Kidney epithelial cell (primary cell): ENCODE measurements around the gene SIAH3. TPM values are rescaled to one million over a fixed set of nuclear protein-coding genes. Genes with fewer than 3 reads are reported as not detected.

ENCODE experiments used
- DNase-seq: peaks from one replicate; pipeline ENCODE4 v3.0.0-alpha.2; 2010; ENCODE audit warnings: low read depth
- H3K27me3 ChIP-seq: 2 replicates; pipeline ENCODE4 v1.6.0; 2011; ENCODE audit warnings: low read length; ENCODE audit not compliant: control insufficient read depth, insufficient read depth
- H3K36me3 ChIP-seq: 2 replicates; pipeline ENCODE4 v1.5.1; 2011; ENCODE audit warnings: low read length; ENCODE audit not compliant: control insufficient read depth, insufficient read depth
- H3K4me3 ChIP-seq: 2 replicates; pipeline ENCODE4 v1.5.1; 2011; ENCODE audit warnings: low read depth, mild to moderate bottlenecking, control low read depth, low read length
- total RNA-seq: library from RNA; depleted of rRNA; stranded (reverse); fragments of >200 nt; gene quantifications from 2 replicates; pipeline ENCODE4 v1.2.3, GENCODE V29; 2015
- TF ChIP-seq, protein P1 (sequence below): IDR thresholded peaks from 2 replicates; pipeline ENCODE4 v1.5.1; 2011; ENCODE audit warnings: mild to moderate bottlenecking, moderate library complexity, low read length, control low read depth, inconsistent platforms; ENCODE audit not compliant: insufficient read depth, poor library complexity, severe bottlenecking

The SIAH3 gene
- total RNA-seq, 1 donor from 2014 or later, result 0.13 TPM

DNA sequence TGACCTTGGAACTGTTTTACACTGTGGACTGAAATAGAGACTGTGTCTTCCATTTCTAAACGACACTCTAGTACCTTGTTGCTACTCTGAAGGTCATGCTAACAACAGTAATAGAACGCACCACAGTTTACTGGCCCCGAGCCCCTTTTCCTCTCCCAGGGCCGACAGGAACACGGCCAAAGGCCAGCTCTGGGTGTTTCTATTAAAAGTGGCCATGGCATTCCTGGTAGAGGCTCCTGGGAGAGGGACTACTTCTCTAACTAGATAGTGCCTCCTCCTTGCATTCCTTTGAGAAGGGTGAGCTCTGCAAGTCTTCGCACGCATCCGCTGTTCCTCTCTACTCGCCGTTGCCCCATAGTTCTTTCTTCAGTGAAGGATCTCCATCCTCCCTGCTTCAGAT lies 18.7 kb upstream of the SIAH3 start:
- Histone ChIP-seq H3K27me3 (no peaks in the 10 kb centered on the region), H3K36me3 (no peaks in the 10 kb centered on the region), H3K4me3 (no peak overlapping the region)
- DNase-seq, result no peak
- TF ChIP-seq, protein P1, sequence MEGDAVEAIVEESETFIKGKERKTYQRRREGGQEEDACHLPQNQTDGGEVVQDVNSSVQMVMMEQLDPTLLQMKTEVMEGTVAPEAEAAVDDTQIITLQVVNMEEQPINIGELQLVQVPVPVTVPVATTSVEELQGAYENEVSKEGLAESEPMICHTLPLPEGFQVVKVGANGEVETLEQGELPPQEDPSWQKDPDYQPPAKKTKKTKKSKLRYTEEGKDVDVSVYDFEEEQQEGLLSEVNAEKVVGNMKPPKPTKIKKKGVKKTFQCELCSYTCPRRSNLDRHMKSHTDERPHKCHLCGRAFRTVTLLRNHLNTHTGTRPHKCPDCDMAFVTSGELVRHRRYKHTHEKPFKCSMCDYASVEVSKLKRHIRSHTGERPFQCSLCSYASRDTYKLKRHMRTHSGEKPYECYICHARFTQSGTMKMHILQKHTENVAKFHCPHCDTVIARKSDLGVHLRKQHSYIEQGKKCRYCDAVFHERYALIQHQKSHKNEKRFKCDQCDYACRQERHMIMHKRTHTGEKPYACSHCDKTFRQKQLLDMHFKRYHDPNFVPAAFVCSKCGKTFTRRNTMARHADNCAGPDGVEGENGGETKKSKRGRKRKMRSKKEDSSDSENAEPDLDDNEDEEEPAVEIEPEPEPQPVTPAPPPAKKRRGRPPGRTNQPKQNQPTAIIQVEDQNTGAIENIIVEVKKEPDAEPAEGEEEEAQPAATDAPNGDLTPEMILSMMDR, result no peak

DNA sequence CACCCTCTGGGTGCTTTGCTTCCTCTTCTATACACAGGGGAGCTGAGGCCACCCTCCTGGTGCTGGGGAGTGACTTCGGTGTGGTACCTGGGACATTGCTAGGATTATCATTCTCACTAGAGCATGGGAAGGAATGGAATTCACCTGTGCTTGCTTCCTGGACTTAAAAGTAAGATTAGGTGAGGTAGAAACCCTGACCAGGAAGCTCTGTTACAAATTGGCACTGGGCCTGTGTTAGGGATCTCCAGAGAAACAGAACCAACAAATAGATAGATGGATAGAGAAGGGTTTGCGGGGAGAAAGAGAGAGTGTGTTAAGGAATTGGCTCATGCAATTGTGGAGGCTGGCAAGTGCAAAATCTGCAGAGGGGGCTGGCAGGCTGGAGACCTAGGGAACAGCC lies 13.9 kb upstream of the SIAH3 start:
- no peak for DNase-seq
- TF ChIP-seq, protein P1, result no peak
- Histone ChIP-seq H3K27me3 (no peaks in the 10 kb centered on the region), H3K36me3 (no peaks in the 10 kb centered on the region), H3K4me3 (no peak overlapping the region)

DNA sequence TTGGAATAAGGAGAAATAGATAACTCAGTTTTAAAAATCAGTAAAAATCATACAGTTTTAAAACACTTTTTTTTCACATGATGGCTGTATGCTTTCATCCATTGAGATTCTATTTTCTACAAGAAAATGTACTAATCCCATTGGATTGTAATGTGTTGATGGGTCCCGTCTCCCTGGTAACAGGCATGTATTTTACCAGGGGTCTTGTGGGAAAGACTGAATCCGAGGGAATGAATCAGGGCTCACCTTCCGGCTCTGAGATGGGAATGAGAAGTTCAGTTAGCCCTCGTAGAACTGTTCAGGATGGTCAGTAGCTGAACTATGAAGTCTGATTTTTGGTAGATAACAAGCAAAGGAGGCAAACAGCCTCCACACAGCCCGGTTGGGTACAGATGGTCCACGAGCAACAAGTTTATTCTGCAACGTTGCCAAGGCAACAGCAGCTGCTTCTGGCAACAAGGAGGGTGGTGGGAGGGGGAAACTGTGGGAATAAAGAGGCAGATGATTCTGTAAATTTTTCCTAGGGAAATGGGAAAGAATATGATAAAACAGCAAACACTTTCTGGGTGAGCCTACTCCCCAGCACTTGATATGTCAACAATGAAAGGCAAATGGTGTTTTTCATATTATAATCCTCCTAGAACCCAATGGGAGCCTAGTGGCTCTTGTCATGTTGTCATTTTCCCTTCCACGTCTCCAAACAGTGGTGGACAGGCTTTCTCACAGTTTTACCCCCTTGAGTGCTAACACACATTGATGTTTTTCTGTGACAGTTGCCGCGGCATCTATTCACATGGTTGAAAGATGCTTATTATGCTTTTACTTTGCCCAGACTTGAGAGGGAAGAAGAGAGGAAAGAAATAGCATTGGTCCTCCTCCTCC lies 12.4 kb upstream of the SIAH3 start:
- H3K36me3 ChIP-seq, result no peaks in the 10 kb centered on the region
- TF ChIP-seq, protein P1, result no peak
- H3K4me3 ChIP-seq, result no peak overlapping the region
- H3K27me3 ChIP-seq, result no peaks in the 10 kb centered on the region
- DNase-seq, result no peak

DNA sequence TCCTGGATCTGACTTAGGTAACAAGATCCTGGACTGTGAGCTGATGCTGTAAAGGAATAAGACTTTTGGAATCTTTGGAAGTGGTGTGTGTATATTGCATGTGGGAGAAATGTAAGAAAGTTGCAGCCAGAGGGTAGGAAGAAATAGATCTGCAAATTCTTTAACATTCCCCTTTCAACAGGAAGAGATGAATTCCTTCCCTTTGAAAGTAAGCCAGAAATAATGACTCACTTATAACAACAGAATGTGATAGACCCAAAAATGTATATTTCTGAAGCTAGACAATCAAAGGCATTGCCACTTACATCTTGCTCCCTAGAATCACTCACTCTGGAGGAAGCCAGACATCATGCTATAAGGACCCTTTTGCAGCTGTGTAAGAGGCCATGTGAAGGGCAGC lies 9.8 kb upstream of the SIAH3 start:
- no peaks in the 10 kb centered on the region for H3K36me3 ChIP-seq
- TF ChIP-seq, protein P1, result no peak
- no peak overlapping the region for H3K4me3 ChIP-seq
- H3K27me3 ChIP-seq, result no peaks in the 10 kb centered on the region
- no peak for DNase-seq

DNA sequence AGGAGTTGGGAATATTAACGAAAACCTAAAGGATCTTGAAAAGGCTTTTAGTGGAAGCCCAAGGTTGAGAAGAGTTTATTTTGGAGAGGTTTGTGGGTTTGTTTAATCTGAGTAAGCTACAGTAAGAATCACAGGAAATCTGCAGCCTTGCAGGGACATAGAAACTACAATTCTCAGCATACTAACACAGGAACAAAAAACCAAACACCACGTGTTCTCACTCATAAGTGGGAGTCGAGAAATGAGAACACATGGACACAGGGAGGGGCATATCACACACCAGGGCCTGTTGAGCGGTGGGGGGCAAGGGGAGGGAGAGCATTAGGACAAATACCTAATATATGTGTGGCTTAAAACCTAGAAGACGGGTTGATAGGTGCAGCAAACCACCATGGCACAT lies 8.7 kb upstream of the SIAH3 start:
- Histone ChIP-seq H3K36me3 (no peaks in the 10 kb centered on the region), H3K27me3 (no peaks in the 10 kb centered on the region), H3K4me3 (no peak overlapping the region)
- TF ChIP-seq, protein P1, result no peak
- DNase-seq, result no peak

DNA sequence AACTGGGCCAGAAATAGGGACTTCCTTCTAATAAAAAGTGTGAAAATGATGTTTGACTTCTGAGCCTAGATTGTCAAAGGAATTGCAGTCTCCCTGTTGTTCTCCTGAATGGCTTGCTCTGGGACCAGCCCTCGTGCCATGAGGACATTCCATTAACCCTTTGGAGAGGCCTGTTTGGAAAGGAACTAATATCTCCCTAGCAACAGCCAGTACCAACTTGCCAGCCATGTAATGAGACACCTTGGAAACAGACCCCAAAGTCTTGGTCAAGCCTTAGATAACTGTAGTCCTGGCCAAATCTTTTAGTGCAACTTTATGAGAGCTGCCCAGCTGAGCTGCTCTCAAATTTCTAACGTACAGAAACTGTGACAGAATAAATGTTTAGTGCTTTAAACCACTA lies 8.2 kb upstream of the SIAH3 start:
- Histone ChIP-seq H3K4me3 (no peak overlapping the region), H3K36me3 (no peaks in the 10 kb centered on the region), H3K27me3 (no peaks in the 10 kb centered on the region)
- DNase-seq, result no peak
- TF ChIP-seq, protein P1, result no peak
